Measurements from ENCODE around the gene SLC39A7.

SLC39A7 gene

GRCh38 chr6:33202799-33203198, 2.1 kb downstream of the SLC39A7 start:
- H4K8ac ChIP-seq (ENCODE audit: low read length) = no peak overlapping the region
- H2AFZ ChIP-seq (ENCODE audit: low read depth, low read length) = no peak overlapping the region
- H3K79me1 ChIP-seq (replicated peaks; ENCODE audit: low read length, poor library complexity, severe bottlenecking) = peaks cover 13% of the 10 kb centered on the region
- peak overlapping the region; percentile 100 for H3K9ac ChIP-seq (ENCODE audit: low read length)
- H3K18ac ChIP-seq (ENCODE audit: low read depth in 1 of 2, low read length in 2 of 2) = no peak overlapping the region
- H3K4ac ChIP-seq (ENCODE audit: low read depth in 1 of 2, low read length in 2 of 2) = no peak overlapping the region
- H2BK15ac ChIP-seq (ENCODE audit: low read depth, poor library complexity, severe bottlenecking) = no peak overlapping the region
- no peak overlapping the region for H4K91ac ChIP-seq (ENCODE audit: low read length)
- DNase-seq = no peak
- H3K4me3 ChIP-seq (ENCODE audit: insufficient read depth in 1 of 2, low read depth in 1 of 2, low read length in 2 of 2) = peak overlapping the region in 1 of 2 experiments; percentile 98
- no peak overlapping the region for H2BK12ac ChIP-seq (ENCODE audit: low read length in 2 of 2)
- no peaks in the 10 kb centered on the region for H3K27me3 ChIP-seq (ENCODE audit: control insufficient read depth in 1 of 2, insufficient read depth in 1 of 2, low read length in 2 of 2)
- H2BK5ac ChIP-seq (ENCODE audit: low read depth, low read length, poor library complexity, severe bottlenecking) = no peak overlapping the region
- H3K4me2 ChIP-seq (ENCODE audit: low read length, poor library complexity, severe bottlenecking) = no peak overlapping the region
- peaks cover 26 to 29% of the 10 kb centered on the region in 2 experiments for H3K36me3 ChIP-seq (ENCODE audit: control insufficient read depth in 1 of 2, insufficient read depth in 2 of 2, low read depth in 1 of 2, low read length in 2 of 2)
- 96% methylated on average over 6 of the region's 6 CpGs for WGBS
- peaks cover 57% of the 10 kb centered on the region for H3K4me1 ChIP-seq (ENCODE audit: control insufficient read depth, insufficient read depth, low read depth, low read length)
- H3K23ac ChIP-seq (ENCODE audit: low read length in 2 of 2) = no peak overlapping the region
- no peaks in the 10 kb centered on the region for H3K9me3 ChIP-seq (ENCODE audit: control insufficient read depth, low read length)
- no peak overlapping the region for H2BK120ac ChIP-seq (ENCODE audit: low read depth, low read length)
- no peak overlapping the region for H2AK5ac ChIP-seq (ENCODE audit: low read length, severe bottlenecking)
- H3K27ac ChIP-seq (ENCODE audit: low read length, poor library complexity, severe bottlenecking) = no peak overlapping the region
- no peak overlapping the region for H3K14ac ChIP-seq (ENCODE audit: low read length in 2 of 2)

- H4K91ac ChIP-seq (ENCODE audit: low read length) = peak overlapping the region; percentile 7
- H2AK5ac ChIP-seq (ENCODE audit: low read length, severe bottlenecking) = peak overlapping the region; percentile 23
- H3K27me3 ChIP-seq (ENCODE audit: control insufficient read depth in 1 of 2, insufficient read depth in 1 of 2, low read length in 2 of 2) = no peaks in the 10 kb centered on the region
- DNase-seq = peak; percentile 16
- peaks cover 53% of the 10 kb centered on the region for H3K4me1 ChIP-seq (ENCODE audit: control insufficient read depth, insufficient read depth, low read depth, low read length)
- WGBS = 98% methylated on average over 7 of the region's 7 CpGs
- peak overlapping the region in 1 of 2 experiments; percentile 38 for H2BK12ac ChIP-seq (ENCODE audit: low read length in 2 of 2)
- no peak overlapping the region for H3K4ac ChIP-seq (ENCODE audit: low read depth in 1 of 2, low read length in 2 of 2)
- H3K23ac ChIP-seq (ENCODE audit: low read length in 2 of 2) = no peak overlapping the region
- no peaks in the 10 kb centered on the region for H3K9me3 ChIP-seq (ENCODE audit: control insufficient read depth, low read length)
- H2BK15ac ChIP-seq (ENCODE audit: low read depth, poor library complexity, severe bottlenecking) = no peak overlapping the region
- no peak overlapping the region for H2BK5ac ChIP-seq (ENCODE audit: low read depth, low read length, poor library complexity, severe bottlenecking)
- no peak overlapping the region for H4K8ac ChIP-seq (ENCODE audit: low read length)
- H3K4me2 ChIP-seq (ENCODE audit: low read length, poor library complexity, severe bottlenecking) = peak overlapping the region; percentile 48
- peaks cover 24 to 26% of the 10 kb centered on the region in 2 experiments for H3K36me3 ChIP-seq (ENCODE audit: control insufficient read depth in 1 of 2, insufficient read depth in 2 of 2, low read depth in 1 of 2, low read length in 2 of 2)
- H2AFZ ChIP-seq (ENCODE audit: low read depth, low read length) = no peak overlapping the region
- H2BK120ac ChIP-seq (ENCODE audit: low read depth, low read length) = no peak overlapping the region
- H3K9ac ChIP-seq (ENCODE audit: low read length) = peak overlapping the region; percentile 100
- H3K14ac ChIP-seq (ENCODE audit: low read length in 2 of 2) = no peak overlapping the region
- peaks cover 9% of the 10 kb centered on the region for H3K79me1 ChIP-seq (replicated peaks; ENCODE audit: low read length, poor library complexity, severe bottlenecking)
- H3K18ac ChIP-seq (ENCODE audit: low read depth in 1 of 2, low read length in 2 of 2) = no peak overlapping the region
- peak overlapping the region in 1 of 2 experiments; percentile 86 for H3K4me3 ChIP-seq (ENCODE audit: insufficient read depth in 1 of 2, low read depth in 1 of 2, low read length in 2 of 2)
- H3K27ac ChIP-seq (ENCODE audit: low read length, poor library complexity, severe bottlenecking) = peak overlapping the region; percentile 31
Measured at GRCh38 chr6:33203443-33204164, 2.9 kb downstream of the SLC39A7 start.

DNA sequence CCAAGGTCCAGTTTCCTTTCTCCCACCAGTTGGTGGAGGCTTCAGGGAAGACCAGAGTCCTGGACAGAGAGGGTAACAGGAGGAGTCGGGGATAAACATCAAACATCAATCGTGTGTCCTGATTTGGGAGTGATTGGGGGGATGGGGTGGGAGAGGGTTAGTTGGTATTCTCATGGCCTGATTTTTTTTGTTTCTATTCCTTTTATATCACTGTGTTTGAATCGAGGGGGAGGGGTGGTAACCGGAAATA, 3.4 kb downstream of the SLC39A7 start:
- H2AFZ ChIP-seq (ENCODE audit: low read depth, low read length) = no peak overlapping the region
- 17% methylated on average over 4 of the region's 4 CpGs for WGBS
- no peaks in the 10 kb centered on the region for H3K27me3 ChIP-seq (ENCODE audit: control insufficient read depth in 1 of 2, insufficient read depth in 1 of 2, low read length in 2 of 2)
- H4K8ac ChIP-seq (ENCODE audit: low read length) = no peak overlapping the region
- no peak for DNase-seq
- H2BK5ac ChIP-seq (ENCODE audit: low read depth, low read length, poor library complexity, severe bottlenecking) = no peak overlapping the region
- H3K9ac ChIP-seq (ENCODE audit: low read length) = peak overlapping the region; percentile 0
- H4K91ac ChIP-seq (ENCODE audit: low read length) = no peak overlapping the region
- no peak overlapping the region for H3K18ac ChIP-seq (ENCODE audit: low read depth in 1 of 2, low read length in 2 of 2)
- no peak overlapping the region for H2BK15ac ChIP-seq (ENCODE audit: low read depth, poor library complexity, severe bottlenecking)
- H2BK12ac ChIP-seq (ENCODE audit: low read length in 2 of 2) = peak overlapping the region in 1 of 2 experiments; percentile 38
- H3K4me2 ChIP-seq (ENCODE audit: low read length, poor library complexity, severe bottlenecking) = peak overlapping the region; percentile 48
- peaks cover 9% of the 10 kb centered on the region for H3K79me1 ChIP-seq (replicated peaks; ENCODE audit: low read length, poor library complexity, severe bottlenecking)
- peaks cover 24 to 26% of the 10 kb centered on the region in 2 experiments for H3K36me3 ChIP-seq (ENCODE audit: control insufficient read depth in 1 of 2, insufficient read depth in 2 of 2, low read depth in 1 of 2, low read length in 2 of 2)
- H3K4me3 ChIP-seq (ENCODE audit: insufficient read depth in 1 of 2, low read depth in 1 of 2, low read length in 2 of 2) = peak overlapping the region in 1 of 2 experiments; percentile 86
- no peak overlapping the region for H3K14ac ChIP-seq (ENCODE audit: low read length in 2 of 2)
- H2BK120ac ChIP-seq (ENCODE audit: low read depth, low read length) = no peak overlapping the region
- H3K4me1 ChIP-seq (ENCODE audit: control insufficient read depth, insufficient read depth, low read depth, low read length) = peaks cover 50% of the 10 kb centered on the region
- no peaks in the 10 kb centered on the region for H3K9me3 ChIP-seq (ENCODE audit: control insufficient read depth, low read length)
- H3K4ac ChIP-seq (ENCODE audit: low read depth in 1 of 2, low read length in 2 of 2) = no peak overlapping the region
- H3K27ac ChIP-seq (ENCODE audit: low read length, poor library complexity, severe bottlenecking) = peak overlapping the region; percentile 31
- H3K23ac ChIP-seq (ENCODE audit: low read length in 2 of 2) = no peak overlapping the region
- H2AK5ac ChIP-seq (ENCODE audit: low read length, severe bottlenecking) = peak overlapping the region; percentile 23

DNA sequence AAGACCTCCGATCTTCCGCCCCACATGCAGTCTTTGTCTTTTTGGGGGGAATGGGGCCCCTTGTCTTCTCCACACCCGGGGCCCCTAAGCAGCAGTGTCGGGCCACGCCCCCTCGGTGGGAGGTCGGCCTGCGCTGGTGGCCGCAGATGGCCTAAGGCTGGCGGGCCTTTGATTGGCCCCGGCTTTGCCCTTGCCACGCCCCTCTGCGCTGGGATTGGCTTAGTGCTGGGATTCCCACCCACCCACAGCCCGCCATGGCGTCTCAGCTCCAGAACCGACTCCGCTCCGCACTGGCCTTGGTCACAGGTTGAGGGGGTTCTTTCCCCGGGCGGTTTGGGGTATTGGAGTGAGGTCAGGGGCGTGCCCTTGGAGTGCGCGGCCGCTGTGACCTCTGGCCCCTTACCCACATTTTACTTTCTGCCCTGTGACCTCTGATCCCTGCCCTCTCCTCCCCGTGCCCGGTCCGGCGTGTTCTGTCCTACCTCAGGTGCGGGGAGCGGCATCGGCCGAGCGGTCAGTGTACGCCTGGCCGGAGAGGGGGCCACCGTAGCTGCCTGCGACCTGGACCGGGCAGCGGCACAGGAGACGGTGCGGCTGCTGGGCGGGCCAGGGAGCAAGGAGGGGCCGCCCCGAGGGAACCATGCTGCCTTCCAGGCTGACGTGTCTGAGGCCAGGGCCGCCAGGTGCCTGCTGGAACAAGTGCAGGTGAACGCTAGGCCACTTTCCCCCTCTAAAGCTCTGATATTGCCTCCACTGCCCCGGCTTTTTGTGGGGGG, 3.9 kb downstream of the SLC39A7 start, which contains the start of gene HSD17B8:
Gene HSD17B8 (plus strand): TSS at position 241 of the 776 bp plus-strand sequence. CDS start 14 bp downstream, at position 255.
- Histone ChIP-seq H3K4me1 (ENCODE audit: control insufficient read depth, insufficient read depth, low read depth, low read length) (peaks cover 49% of the 10 kb centered on the region), H3K18ac (ENCODE audit: low read depth in 1 of 2, low read length in 2 of 2) (peak within 1 kb of the TSS; percentile 81 to 95), H3K4me3 (ENCODE audit: insufficient read depth in 1 of 2, low read depth in 1 of 2, low read length in 2 of 2) (peak within 1 kb of the TSS; percentile 79 to 86), H2BK15ac (ENCODE audit: low read depth, poor library complexity, severe bottlenecking) (no peak within 1 kb of the TSS), H2BK5ac (ENCODE audit: low read depth, low read length, poor library complexity, severe bottlenecking) (peak within 1 kb of the TSS; percentile 46), H3K79me1 (replicated peaks; ENCODE audit: low read length, poor library complexity, severe bottlenecking) (peaks cover 9% of the 10 kb centered on the region), H3K27me3 (ENCODE audit: control insufficient read depth in 1 of 2, insufficient read depth in 1 of 2, low read length in 2 of 2) (no peaks in the 10 kb centered on the region), H4K8ac (ENCODE audit: low read length) (peak within 1 kb of the TSS; percentile 84), H2BK12ac (ENCODE audit: low read length in 2 of 2) (peak within 1 kb of the TSS; percentile 22 to 50), H3K9me3 (ENCODE audit: control insufficient read depth, low read length) (no peaks in the 10 kb centered on the region), H4K91ac (ENCODE audit: low read length) (peak within 1 kb of the TSS; percentile 96), H3K9ac (ENCODE audit: low read length) (peak within 1 kb of the TSS; percentile 84), H3K23ac (ENCODE audit: low read length in 2 of 2) (peak within 1 kb of the TSS in 1 of 2 experiments; percentile 95), H3K4me2 (ENCODE audit: low read length, poor library complexity, severe bottlenecking) (peak within 1 kb of the TSS; percentile 97), H2BK120ac (ENCODE audit: low read depth, low read length) (peak within 1 kb of the TSS; percentile 12), H3K36me3 (ENCODE audit: control insufficient read depth in 1 of 2, insufficient read depth in 2 of 2, low read depth in 1 of 2, low read length in 2 of 2) (peaks cover 25 to 30% of the 10 kb centered on the region in 2 experiments), H2AK5ac (ENCODE audit: low read length, severe bottlenecking) (peak within 1 kb of the TSS; percentile 23), H3K4ac (ENCODE audit: low read depth in 1 of 2, low read length in 2 of 2) (peak within 1 kb of the TSS; percentile 82 to 86), H3K27ac (ENCODE audit: low read length, poor library complexity, severe bottlenecking) (peak within 1 kb of the TSS; percentile 52), H2AFZ (ENCODE audit: low read depth, low read length) (no peak within 1 kb of the TSS), H3K14ac (ENCODE audit: low read length in 2 of 2) (peak within 1 kb of the TSS in 1 of 2 experiments; percentile 76)
- DNase-seq = peak; percentile 94
- WGBS = 6% methylated on average over 34 of the region's 48 CpGs
